ENCODE data around the gene UIMC1.

GRCh38 chr5:176864755-176865154 is 141.8 kb downstream of the UIMC1 start:
- TF ChIP-seq CTCF (conservative IDR thresholded peaks at IDR 0.05; ENCODE audit: low read depth, low read length): no peak
- TF ChIP-seq POLR2A (IDR thresholded peaks at IDR 0.05; ENCODE audit: low read depth, low read length): no peak
- no peak for TF ChIP-seq RFX5 (IDR thresholded peaks at IDR 0.05; ENCODE audit: low read depth, low read length)
- TF ChIP-seq MAZ (IDR thresholded peaks at IDR 0.05; ENCODE audit: borderline replicate concordance, low read depth, low read length): no peak
- no peak for TF ChIP-seq FOS (IDR thresholded peaks at IDR 0.05; ENCODE audit: low read depth, low read length)
- TF ChIP-seq RAD21 (IDR thresholded peaks at IDR 0.05; ENCODE audit: low read length): no peak
- no peak for TF ChIP-seq CEBPB (IDR thresholded peaks at IDR 0.05; ENCODE audit: low read depth, low read length)
- no peak for TF ChIP-seq BHLHE40 (IDR thresholded peaks at IDR 0.05; ENCODE audit: low read depth, low read length)
- TF ChIP-seq SMC3 (IDR thresholded peaks at IDR 0.05; ENCODE audit: low read depth, low read length): no peak
- no peak for TF ChIP-seq ELK1 (IDR thresholded peaks at IDR 0.05; ENCODE audit: borderline replicate concordance, low read depth, low read length)
- no peak for TF ChIP-seq MXI1 (IDR thresholded peaks at IDR 0.05; ENCODE audit: borderline replicate concordance, low read depth, low read length)
- no peak for TF ChIP-seq RCOR1 (IDR thresholded peaks at IDR 0.05; ENCODE audit: insufficient replicate concordance, low read length)

Measured in IMR-90 (cell line).